ENCODE measurements around the gene CLRN2. TPM values are rescaled to one million over a fixed set of nuclear protein-coding genes. Genes with fewer than 3 reads are reported as not detected.

Gene CLRN2
- total RNA-seq, 2 donors from 2014 or later, result not detected

- Mint-ChIP-seq H3K4me3 (no peak overlapping the region), H3K27me3 (peaks cover 15% of the 10 kb centered on the region), H3K27ac (no peak overlapping the region), H3K36me3 (ENCODE audit: low read depth) (no peaks in the 10 kb centered on the region), H3K4me1 (no peaks in the 10 kb centered on the region), H3K9me3 (no peaks in the 10 kb centered on the region)
- no peak for ATAC-seq (replicated peaks)
Observed at GRCh38 chr4:17546222-17546621, 31.3 kb downstream of the CLRN2 start.

- Mint-ChIP-seq H3K9me3 (no peaks in the 10 kb centered on the region), H3K4me1 (no peaks in the 10 kb centered on the region), H3K27me3 (peaks cover 14% of the 10 kb centered on the region), H3K36me3 (ENCODE audit: low read depth) (no peaks in the 10 kb centered on the region), H3K27ac (no peak overlapping the region), H3K4me3 (no peak overlapping the region)
- no peak for ATAC-seq (replicated peaks)
Observed at GRCh38 chr4:17546678-17547077, 31.7 kb downstream of the CLRN2 start.

GRCh38 chr4:17550549-17550948 lies 35.6 kb downstream of the CLRN2 start:
- Mint-ChIP-seq H3K4me1 (no peaks in the 10 kb centered on the region), H3K4me3 (no peak overlapping the region), H3K36me3 (ENCODE audit: low read depth) (no peaks in the 10 kb centered on the region), H3K27ac (no peak overlapping the region), H3K27me3 (peaks cover 3% of the 10 kb centered on the region), H3K9me3 (no peaks in the 10 kb centered on the region)
- ATAC-seq (replicated peaks), result no peak

DNA sequence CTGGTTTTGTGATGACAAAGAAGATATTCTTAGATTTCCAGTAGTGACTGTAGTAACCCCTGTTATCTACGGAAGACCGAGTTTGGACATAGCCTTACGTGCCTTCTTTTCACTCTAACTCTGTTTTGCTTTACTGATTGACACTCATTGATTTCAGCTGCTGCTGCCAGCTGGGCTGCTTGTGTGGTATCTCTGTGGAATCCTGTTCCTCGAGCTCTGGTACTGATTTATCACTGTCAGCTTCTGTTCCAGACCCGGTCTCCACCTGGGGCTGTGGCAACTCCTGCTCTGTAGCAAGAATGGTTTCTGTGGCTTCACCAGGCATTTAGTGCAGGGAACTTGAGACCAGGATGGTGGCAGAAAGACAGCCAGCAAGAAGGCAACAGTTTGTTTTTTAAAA lies 37.5 kb downstream of the CLRN2 start:
- Mint-ChIP-seq H3K9me3 (no peaks in the 10 kb centered on the region), H3K27ac (no peak overlapping the region), H3K36me3 (ENCODE audit: low read depth) (no peaks in the 10 kb centered on the region), H3K4me3 (no peak overlapping the region), H3K27me3 (peaks cover 3% of the 10 kb centered on the region), H3K4me1 (no peaks in the 10 kb centered on the region)
- no peak for ATAC-seq (replicated peaks)

- no peaks in the 10 kb centered on the region for H3K36me3 Mint-ChIP-seq (ENCODE audit: low read depth)
- H3K9me3 Mint-ChIP-seq, result no peaks in the 10 kb centered on the region
- H3K27ac Mint-ChIP-seq, result no peak overlapping the region
- H3K4me3 Mint-ChIP-seq, result no peak overlapping the region
- no peak for ATAC-seq (replicated peaks)
- H3K4me1 Mint-ChIP-seq, result no peaks in the 10 kb centered on the region
- H3K27me3 Mint-ChIP-seq, result peaks cover 3% of the 10 kb centered on the region
Observed at GRCh38 chr4:17554568-17554967, 39.6 kb downstream of the CLRN2 start.

DNA sequence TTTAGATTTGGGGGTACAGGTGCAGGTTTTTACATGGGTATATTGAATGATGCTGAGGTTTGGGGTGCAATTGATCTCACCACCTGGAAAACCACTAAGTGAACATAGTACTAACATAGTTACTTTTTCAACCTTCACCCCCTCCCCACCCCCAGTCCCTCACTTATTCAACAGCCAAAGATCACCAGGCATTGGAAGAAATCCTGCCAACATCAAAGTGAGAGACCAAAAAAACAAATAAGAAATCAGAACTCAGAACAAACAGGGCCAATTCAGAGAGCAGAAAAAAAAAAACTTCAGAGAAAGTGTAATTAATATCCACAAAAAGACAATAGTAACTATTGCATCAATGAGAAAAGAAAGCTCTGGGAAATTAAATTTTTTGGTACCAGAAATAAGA lies 41.5 kb downstream of the CLRN2 start:
- Mint-ChIP-seq H3K9me3 (no peaks in the 10 kb centered on the region), H3K4me1 (no peaks in the 10 kb centered on the region), H3K27ac (no peak overlapping the region), H3K36me3 (ENCODE audit: low read depth) (no peaks in the 10 kb centered on the region), H3K4me3 (no peak overlapping the region), H3K27me3 (peaks cover 3% of the 10 kb centered on the region)
- no peak for ATAC-seq (replicated peaks)

DNA sequence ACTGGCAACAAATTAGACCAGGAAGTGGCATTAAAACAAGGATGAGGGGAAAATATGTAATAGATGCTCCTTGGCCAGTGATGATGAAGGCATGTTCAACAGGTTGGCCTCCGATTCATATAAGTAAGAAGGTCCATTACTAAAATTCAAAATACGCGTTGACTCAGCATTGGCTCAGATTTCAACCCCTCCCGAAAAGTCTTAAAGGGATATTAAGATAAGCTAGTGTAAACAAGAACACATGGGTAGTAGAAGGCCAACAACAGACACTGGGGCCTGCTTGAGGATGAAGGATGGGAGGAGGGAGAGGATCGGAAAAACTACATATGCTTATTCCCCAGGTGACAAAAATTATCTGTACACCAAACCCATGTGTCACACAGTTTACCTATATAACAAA lies 42.9 kb downstream of the CLRN2 start:
- Mint-ChIP-seq H3K27me3 (peaks cover 3% of the 10 kb centered on the region), H3K36me3 (ENCODE audit: low read depth) (no peaks in the 10 kb centered on the region), H3K27ac (no peak overlapping the region), H3K4me1 (no peaks in the 10 kb centered on the region), H3K9me3 (no peaks in the 10 kb centered on the region), H3K4me3 (no peak overlapping the region)
- ATAC-seq (replicated peaks), result no peak

DNA sequence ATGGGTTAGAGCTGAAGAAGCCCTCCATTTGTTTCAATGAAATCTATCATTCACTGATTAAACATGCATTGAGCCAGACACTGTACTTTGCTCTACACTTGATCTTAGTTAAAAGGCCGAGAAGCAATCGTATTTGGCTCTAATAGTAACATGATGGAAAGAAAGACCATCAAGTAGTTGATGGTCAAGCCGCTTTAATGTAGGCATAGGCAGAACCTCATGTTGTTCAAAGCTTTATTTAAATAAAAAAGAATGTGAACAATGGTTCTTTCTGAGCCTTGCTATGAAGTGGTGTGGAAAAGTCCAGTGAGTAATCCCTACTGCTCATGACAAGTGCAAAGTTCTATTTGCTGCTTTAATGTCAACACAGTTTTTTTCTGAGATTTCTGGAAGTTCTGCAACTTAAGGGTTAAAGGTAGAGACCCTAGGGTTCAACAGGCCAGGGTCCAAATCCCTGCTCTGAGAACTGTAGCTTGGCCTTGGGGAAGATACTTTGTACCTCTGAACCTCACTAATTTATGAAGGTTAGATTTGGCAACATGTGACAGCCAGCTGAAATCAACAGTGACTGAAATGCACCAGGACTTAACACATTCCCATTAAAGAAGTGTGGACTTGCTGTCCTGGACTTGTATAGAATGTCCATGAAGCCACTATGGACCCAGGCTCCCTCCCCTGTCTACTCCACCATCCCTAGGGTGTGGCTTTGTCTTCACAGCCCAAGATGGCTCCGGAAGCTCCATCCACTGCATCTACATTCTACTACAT lies 44.2 kb downstream of the CLRN2 start:
- no peak for ATAC-seq (replicated peaks)
- Mint-ChIP-seq H3K27me3 (peaks cover 3% of the 10 kb centered on the region), H3K36me3 (ENCODE audit: low read depth) (no peaks in the 10 kb centered on the region), H3K27ac (no peak overlapping the region), H3K4me1 (no peaks in the 10 kb centered on the region), H3K9me3 (no peaks in the 10 kb centered on the region), H3K4me3 (no peak overlapping the region)

DNA sequence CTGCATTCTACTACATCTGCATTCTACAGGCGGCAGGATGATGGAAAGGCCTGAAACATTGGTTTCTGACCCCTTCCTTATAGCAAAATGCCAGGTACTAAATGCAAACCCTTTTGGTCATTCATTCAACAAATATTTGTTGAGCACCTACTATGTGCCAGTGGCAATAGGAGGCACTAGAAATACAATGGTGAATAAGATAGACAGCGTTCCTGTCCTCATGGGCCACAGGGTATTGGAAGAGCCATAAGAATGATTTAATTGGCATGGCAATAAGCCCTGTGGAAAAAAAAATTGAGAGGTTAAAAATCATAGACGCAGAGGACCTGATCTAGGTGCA lies 44.7 kb downstream of the CLRN2 start:
- Mint-ChIP-seq H3K9me3 (no peaks in the 10 kb centered on the region), H3K27me3 (peaks cover 3% of the 10 kb centered on the region), H3K4me3 (no peak overlapping the region), H3K36me3 (ENCODE audit: low read depth) (no peaks in the 10 kb centered on the region), H3K27ac (no peak overlapping the region), H3K4me1 (no peaks in the 10 kb centered on the region)
- ATAC-seq (replicated peaks), result no peak

DNA sequence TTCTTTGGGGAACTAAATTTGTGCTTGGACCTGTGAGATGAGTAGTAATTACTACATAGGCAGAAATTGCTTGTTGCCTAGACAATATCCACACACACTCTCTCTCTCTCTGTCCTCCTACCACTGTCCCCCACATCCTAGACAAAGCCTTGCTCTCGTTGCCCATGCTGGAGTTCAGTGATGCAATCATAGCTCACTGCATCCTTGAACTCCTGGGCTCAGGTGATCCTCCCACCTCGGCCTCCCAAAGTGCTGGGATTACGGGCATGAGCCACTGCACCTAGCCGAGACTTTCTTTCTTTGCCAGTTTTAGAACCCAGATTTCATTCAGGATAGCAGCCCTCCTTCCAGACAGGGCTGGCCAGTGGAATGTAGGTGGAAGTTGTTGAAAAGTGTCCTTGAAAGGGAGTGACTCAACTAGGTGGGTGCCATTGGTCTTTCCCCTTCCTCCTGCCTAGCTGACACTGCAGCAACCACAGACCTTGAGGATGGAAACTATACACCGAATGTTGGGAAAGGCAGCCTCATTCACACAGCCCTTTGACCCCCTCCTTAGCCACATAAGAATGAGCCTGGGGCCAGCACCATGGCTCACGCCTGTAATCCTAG lies 45.2 kb downstream of the CLRN2 start:
- H3K36me3 Mint-ChIP-seq (ENCODE audit: low read depth), result no peaks in the 10 kb centered on the region
- H3K4me1 Mint-ChIP-seq, result no peaks in the 10 kb centered on the region
- ATAC-seq (replicated peaks), result no peak
- H3K27me3 Mint-ChIP-seq, result peaks cover 2% of the 10 kb centered on the region
- H3K4me3 Mint-ChIP-seq, result no peak overlapping the region
- no peak overlapping the region for H3K27ac Mint-ChIP-seq
- no peaks in the 10 kb centered on the region for H3K9me3 Mint-ChIP-seq

- Mint-ChIP-seq H3K27ac (no peak overlapping the region), H3K4me1 (no peaks in the 10 kb centered on the region), H3K27me3 (peaks cover 4% of the 10 kb centered on the region), H3K36me3 (ENCODE audit: low read depth) (no peaks in the 10 kb centered on the region), H3K4me3 (no peak overlapping the region), H3K9me3 (no peaks in the 10 kb centered on the region)
- no peak for ATAC-seq (replicated peaks)
Observed at GRCh38 chr4:17561195-17561909, 46.4 kb downstream of the CLRN2 start.

DNA sequence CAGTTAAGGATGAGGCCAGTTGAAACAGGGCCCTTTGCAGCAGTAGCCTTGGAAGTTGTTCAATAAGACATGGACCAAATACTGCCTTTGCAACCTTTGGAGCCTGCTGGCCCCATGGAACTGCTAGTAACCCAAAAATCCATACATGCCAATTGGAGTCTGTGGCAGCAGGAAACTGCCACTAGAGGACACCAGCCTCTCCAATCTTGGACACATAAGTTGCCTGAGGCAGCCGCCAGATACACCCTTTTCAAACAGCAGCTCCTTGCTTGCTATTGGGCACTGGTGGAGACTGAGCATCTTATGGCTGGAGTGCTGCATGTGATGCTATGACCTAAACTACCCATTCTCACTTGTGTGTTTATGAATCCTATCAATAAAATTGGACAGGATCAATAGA lies 47.2 kb downstream of the CLRN2 start:
- H3K9me3 Mint-ChIP-seq, result no peaks in the 10 kb centered on the region
- H3K36me3 Mint-ChIP-seq (ENCODE audit: low read depth), result no peaks in the 10 kb centered on the region
- ATAC-seq (replicated peaks), result peak; percentile 21
- no peak overlapping the region for H3K4me3 Mint-ChIP-seq
- H3K4me1 Mint-ChIP-seq, result no peaks in the 10 kb centered on the region
- peaks cover 8% of the 10 kb centered on the region for H3K27me3 Mint-ChIP-seq
- no peak overlapping the region for H3K27ac Mint-ChIP-seq

GRCh38 chr4:17565846-17566245 lies 50.9 kb downstream of the CLRN2 start:
- Mint-ChIP-seq H3K4me3 (no peak overlapping the region), H3K27ac (no peak overlapping the region), H3K27me3 (peaks cover 8% of the 10 kb centered on the region), H3K36me3 (ENCODE audit: low read depth) (no peaks in the 10 kb centered on the region), H3K4me1 (no peaks in the 10 kb centered on the region), H3K9me3 (no peaks in the 10 kb centered on the region)
- no peak for ATAC-seq (replicated peaks)

- H3K4me3 Mint-ChIP-seq, result no peak overlapping the region
- no peaks in the 10 kb centered on the region for H3K4me1 Mint-ChIP-seq
- ATAC-seq (replicated peaks), result no peak
- no peak overlapping the region for H3K27ac Mint-ChIP-seq
- no peaks in the 10 kb centered on the region for H3K9me3 Mint-ChIP-seq
- peaks cover 8% of the 10 kb centered on the region for H3K27me3 Mint-ChIP-seq
- no peaks in the 10 kb centered on the region for H3K36me3 Mint-ChIP-seq (ENCODE audit: low read depth)
Observed at GRCh38 chr4:17567271-17567670, 52.3 kb downstream of the CLRN2 start.

DNA sequence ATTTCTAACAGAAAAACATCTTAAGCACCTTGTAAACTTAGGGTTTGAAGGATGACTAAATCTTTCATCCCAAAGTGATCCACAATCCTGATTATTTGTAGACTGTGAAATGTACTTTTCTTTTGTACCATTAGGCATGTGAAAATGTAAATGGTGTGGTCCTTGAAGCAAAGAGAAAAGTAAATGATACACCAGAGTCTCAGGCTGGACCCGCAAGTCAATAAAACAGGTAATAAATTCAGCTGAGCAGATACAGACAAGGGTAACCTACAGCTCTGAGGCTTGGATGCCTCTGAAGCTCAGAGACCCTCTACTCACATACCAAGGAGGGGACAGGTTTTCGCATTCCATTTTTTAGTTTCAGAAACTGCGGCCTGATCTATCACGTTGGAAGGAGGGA lies 59.2 kb downstream of the CLRN2 start:
- no peak overlapping the region for H3K27ac Mint-ChIP-seq
- no peak overlapping the region for H3K4me3 Mint-ChIP-seq
- H3K27me3 Mint-ChIP-seq, result no peaks in the 10 kb centered on the region
- H3K36me3 Mint-ChIP-seq (ENCODE audit: low read depth), result peaks cover 22% of the 10 kb centered on the region
- ATAC-seq (replicated peaks), result no peak
- H3K9me3 Mint-ChIP-seq, result no peaks in the 10 kb centered on the region
- peaks cover 10% of the 10 kb centered on the region for H3K4me1 Mint-ChIP-seq
